Ramos (cell line): Measurements from ENCODE around the gene COL5A2.

Experiments used
- in situ Hi-C: fragments of 300-500 bp; cut with MboI; formaldehyde crosslinking; loops from one replicate; pipeline ENCODE4 v1.14.3; 2022; ENCODE audit warnings: low sequenced_read_pairs; ENCODE audit not compliant: unreplicated experiment

COL5A2 gene

DNA sequence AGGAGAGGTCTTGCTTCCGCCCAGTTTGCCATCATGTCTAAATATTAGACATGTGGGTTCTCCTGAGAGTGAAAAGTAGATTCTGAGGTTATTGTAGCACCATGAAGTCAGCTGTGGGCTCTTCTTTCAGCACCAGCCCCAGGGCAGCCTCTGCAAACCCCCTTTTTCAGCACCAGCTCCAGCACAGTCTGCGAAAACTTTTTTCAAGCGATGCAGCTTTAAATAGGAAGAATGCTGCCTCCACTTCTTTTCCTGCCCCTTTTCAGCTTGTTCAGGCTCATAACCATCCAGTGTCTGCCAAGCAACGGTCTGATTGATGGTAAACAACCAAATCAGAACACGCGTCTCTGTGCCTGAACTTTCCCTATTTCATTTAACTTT is at the start of gene COL5A2:
Gene COL5A2 (minus strand): TSS at position 192 of the 381 bp plus-strand sequence. CDS start 157 bp downstream, at position 35.
- in situ Hi-C loops: no loop called here

DNA sequence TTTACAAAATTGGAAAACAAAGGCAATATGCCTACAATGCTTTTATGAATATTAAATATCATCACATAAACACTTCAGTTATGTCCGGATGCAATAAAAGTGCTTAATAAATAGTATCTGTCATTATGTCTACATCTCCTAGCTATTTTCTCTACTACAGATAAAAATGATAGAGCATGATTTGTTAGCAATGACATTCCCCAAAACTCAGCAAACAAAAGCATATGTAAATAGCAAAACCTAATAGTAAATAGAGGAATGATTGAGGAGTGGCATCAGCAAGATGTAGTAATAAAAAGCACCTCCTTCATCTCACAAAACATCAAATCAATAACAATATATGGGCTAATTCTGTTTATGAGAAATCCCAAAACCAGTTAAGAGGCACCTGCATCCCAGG is 46.5 kb upstream of the COL5A2 start:
- in situ Hi-C loops: no loop called here

DNA sequence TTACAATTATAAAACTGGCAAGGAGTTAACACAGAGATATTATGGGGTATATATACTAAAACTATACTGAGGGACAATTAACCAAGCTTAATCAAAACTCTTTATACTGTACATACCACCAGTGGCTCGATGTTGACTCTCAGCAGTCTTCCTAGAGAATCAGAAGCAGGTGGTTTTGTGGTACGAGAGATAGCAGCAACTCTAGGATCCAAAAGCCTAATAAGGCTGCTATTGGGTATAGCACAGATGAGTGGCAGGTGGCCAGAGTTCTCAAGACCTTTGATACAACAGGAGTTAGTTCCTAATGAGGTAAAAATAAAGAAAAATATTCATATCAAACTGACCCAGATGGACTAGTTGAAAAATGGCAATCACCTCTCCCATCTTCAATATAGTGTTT is 45.5 kb upstream of the COL5A2 start:
- in situ Hi-C loops: no loop called here

DNA sequence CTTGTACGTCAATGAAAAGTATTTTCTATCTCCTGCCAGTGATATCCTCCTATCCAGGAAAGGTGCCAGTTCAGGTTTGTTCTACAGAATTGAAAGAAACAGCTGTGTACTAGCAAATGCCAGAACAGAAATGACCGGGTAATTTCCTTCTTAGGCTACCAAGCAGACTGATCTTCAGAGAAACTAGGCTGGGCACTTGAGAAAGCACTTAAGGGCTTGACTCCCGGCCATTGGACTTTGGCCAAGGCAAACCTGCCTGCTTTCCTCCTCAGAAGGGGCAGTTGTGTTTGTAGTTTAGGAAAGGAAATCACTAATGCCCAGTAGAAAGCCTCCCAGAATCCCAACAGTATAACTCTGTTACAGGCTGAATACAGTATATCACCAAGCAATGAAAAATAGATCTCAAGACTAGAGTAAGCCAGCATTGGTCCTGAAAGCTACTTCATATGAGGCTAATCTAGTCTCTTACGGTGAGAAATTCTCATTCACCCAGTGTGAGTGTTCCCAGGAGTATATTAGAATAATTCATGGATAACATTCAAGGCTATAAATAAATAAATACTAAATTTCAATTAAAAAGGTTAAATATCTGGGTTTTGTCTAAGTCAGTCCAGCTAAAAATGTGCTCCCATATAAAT is 43.0 kb upstream of the COL5A2 start:
- in situ Hi-C loops: no loop called here

DNA sequence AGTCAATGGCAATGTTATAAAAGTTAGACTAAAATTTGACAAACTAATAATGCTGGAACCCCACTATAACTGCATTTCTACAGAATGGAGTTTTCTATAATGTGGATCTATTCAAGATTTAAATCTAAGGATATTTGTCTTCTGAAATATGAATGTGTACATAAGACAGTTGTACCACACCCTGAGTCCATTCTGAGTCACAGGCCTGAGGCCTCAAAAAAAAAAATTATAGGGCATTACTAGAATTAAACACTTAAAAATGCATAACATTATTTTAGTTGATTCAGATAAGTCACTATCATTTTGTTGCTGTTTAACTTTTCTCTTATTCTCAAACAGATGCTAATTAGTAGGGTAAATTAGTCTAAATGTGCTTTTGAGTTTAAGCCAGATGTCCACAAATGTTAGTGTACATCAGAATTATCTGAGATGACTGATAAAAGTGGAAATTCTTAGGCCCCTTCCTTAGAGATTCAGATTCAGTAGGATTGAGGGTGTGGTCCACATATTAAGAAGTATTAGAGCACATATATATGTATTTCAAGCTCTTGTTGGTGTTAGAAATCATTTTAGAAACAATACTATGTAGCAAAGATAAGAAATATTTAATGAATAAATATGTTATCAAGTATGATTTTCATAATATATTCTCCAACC is 42.4 kb upstream of the COL5A2 start:
- in situ Hi-C loops: no loop called here

DNA sequence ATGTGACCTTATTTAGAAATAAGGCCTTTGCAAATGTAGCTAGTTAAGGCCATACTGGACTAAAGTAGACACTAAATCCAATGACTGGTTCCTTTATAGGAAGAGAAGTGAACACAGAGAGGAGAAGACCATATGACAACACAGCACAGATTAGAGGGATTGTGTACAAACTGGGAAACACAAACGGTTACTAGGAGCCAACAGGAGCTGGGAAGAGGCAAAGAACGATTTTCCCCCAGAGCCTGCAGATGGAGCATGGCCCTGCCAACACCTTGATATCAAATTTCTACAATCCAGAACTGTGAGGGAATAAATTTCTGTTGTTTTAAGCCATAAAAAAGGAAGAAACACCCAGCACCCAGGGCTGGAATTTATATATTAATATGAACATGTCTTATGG is 38.7 kb upstream of the COL5A2 start:
- in situ Hi-C loops: no loop called here

DNA sequence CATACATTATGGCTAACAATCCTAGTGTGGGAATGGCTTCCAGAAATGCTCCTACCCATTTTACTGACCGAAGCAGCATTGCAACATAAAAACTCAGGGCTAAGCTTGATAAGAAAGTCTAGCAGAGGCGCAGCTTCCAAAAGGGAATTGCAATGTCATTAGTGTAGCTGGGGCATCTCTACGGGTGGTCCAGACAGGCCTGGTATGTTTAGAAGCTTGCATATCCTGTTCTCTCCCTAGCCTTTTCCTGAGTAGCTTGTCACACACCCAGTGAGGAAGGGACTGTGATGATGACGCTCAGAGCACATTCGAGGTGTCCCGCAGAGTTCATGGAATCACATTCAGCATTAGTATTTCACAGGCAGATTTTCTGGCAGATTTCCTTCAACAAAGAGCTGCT is 38.0 kb upstream of the COL5A2 start:
- in situ Hi-C loops: no loop called here

DNA sequence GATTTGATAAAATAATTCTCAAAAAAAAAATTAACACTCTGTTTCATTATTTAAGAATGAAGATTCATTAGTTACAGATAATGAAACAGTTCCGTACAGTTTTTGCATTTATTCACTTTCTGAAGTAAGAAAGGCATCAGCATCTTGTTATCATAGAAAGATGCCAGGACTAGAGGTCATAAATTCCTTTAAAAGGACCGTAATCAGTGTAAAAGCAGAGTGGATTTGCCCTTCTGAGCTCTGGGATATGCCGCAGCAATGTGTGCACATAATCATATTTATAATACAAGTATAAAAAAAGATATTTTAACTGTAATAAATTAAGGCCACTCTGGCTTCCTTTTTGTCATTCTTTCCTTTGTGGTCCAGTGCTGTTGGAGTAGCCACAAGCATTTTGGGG is 37.5 kb upstream of the COL5A2 start:
- in situ Hi-C loops: no loop called here

DNA sequence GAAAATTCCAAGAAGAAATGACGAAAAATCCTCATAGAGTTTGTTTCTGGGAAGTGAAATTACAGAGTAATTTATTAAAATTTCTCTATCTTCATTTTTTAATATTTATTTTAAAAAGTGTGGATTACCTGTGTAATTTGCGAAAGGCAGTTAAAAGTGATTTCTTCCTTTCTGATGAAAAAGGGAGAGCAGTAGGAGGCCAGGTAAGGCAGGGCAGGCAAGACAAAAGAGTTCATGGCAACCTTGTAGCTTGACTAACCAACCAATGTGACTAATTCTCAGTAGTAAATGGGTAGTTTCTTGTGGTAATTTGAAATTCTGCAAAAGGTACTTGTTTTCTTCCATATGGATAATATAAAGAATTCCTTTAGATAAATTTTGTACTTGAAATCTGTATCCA is 34.9 kb upstream of the COL5A2 start:
- in situ Hi-C loops: no loop called here

DNA sequence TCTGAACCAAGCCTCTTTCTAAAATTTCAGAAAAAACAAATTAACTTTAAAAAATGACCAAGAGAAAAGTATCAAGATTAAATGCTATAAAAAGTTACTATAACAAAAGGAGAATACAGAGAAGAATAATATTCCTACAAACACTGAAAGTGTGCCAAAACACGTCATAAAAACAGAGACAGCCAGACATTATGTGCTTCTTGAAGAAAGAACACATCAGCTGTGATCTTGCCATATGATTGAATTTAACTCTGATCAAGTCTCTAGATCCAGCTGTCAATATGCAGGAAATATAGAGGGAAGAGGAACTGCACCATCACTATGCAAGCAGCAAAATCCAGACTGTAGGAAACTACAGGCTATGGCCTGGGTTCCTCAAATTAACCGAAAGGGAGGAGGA is 33.7 kb upstream of the COL5A2 start:
- in situ Hi-C loops: no loop called here

DNA sequence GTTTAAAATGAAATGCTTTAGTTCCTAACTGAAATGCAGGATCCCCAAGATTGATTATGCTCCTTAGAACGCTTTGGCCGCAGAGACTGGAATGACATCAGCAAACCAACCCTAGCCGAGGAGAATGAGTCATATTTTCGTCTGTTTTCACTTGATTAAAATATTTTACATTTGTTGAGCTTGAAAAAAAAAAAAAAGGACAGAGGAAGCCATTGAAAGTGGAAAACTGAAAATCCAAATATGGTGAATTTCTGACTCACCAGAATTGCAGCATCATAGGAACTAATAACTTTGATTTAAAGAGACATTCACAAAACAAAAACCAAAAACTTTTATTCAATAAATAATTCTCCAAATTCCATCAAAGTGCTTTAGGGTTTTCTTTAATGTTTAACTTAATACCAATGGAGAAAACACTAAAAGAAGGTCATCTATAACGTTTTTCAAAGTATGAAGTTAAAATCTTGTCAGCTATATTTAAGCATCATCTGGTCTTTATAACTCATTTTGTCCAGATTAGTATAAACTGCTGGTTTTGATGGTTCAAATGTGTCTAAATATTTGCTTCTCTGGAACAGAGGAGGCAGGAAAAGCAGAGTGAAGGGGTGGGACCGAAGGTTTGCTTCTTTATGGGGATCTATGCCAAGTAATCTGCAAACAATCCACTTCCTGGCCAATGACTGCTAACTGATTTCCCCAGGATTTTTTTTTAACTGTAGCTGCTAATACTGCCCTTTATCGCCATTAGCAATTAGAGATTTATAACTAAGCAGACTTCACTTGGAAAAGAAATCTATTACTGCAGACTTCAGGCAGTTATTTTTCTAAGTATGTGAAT is 30.9 kb upstream of the COL5A2 start:
- in situ Hi-C loops: no loop called here

DNA sequence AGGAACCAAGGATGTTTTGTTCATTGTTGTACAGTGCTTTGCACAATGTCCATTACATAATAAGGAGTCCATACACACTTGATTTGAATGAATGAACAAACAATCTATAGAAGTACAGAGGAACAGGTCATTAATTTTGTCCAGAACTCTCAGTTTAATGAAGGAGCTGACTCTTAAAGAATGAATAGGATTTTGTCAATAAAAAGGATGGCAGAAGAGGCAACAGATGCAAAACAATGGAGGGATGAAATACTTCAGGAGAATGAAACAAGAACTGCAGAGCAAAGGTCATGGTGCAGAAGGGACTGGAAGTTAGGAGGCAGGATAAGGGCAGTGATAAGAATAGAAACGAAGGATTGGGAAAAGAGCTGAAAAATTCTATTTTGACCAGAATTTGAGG is 28.7 kb upstream of the COL5A2 start:
- in situ Hi-C loops: no loop called here

DNA sequence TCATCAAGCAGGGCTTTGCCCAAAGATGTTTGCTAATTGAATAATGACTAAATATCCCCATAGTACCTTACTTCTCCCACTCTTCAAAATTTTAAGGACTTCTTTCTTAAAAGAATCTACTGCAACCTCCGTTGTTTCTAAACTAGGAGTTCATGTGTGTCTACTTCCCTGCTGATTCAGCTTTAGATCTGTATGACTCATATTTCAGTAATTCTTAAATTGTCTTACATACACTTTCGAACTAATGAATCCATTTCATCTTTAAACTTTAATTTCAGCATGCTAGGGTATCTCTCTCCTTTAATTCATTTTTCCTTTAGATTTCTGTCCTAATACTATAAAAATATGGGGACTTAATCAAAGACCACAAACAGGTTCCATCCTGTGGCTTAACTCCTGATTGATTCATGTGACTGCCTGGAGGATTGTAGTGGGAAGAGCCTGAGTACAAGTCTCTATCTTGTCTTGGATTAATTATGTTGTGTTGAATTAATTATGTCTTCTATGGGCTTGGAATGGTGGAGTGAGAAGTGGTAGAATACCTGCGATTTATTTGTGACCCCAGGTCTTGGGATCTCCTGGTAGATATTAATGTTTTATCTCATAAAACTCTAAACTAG is 24.9 kb upstream of the COL5A2 start:
- in situ Hi-C loops: no loop called here

DNA sequence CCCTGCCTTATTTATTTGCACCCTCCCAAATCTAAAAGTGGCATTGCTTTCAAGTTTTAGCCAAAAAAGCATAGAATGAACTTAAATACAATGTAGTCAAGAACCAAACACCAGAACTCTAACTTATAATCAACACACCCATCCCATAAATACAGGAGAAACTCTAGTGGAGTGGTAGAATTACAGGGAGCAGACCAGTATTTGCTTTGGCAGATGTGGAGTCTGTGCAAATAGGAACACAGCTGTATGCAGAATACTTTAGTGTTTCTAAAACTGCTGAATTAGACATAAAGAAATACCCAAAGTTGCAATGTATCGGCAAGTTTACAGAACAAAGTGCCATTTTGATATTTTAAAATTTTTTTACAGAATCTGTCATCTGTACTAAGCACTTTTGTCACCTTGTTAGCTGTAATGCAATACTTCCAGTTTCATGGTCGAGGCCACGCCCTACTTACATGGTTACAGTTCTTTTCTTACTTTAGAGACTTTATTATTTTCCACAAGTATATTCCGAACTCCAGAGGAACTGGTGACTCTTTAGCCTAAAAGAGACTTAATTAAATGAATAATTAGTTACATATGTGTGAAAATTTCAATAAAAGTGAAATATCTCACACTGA is 23.7 kb upstream of the COL5A2 start:
- in situ Hi-C loops: no loop called here

DNA sequence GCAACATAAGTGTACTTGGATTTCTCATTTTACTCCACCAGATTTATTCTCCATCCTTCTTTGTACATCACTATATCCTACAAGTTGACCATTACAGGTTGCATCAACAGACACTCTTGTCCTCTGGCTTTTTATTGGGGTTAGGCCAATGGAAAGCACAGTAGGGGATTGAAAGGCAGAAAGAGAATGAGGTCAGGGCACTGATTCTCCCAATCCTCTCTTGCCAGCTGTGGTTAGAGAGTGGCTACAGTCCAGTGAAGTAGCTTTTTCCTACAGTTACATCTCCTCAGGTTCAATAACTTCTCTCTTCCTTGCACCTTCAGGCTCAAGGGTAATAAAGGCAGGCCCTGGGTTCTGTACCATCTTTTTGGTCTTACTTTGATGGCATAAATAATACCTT is 20.2 kb upstream of the COL5A2 start:
- in situ Hi-C loops: no loop called here

DNA sequence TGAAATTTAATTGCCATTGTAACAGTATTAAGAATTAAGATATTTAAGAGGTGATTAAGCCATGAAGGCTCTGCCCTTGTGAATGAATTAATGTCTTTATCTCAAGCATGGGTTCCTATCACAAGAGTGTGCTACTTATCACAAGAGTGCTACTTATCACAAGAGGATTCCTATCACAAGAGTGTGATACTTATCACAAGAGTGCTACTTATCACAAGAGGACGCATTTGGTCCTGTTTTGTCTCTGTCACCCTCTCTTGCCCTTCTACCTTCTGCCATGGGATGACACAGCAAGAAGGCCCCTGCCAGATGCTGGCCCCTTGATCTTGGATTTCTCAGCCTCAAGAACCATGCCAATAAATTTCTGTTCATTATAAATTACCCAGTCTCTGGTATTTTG is 13.2 kb upstream of the COL5A2 start:
- in situ Hi-C loops: no loop called here

DNA sequence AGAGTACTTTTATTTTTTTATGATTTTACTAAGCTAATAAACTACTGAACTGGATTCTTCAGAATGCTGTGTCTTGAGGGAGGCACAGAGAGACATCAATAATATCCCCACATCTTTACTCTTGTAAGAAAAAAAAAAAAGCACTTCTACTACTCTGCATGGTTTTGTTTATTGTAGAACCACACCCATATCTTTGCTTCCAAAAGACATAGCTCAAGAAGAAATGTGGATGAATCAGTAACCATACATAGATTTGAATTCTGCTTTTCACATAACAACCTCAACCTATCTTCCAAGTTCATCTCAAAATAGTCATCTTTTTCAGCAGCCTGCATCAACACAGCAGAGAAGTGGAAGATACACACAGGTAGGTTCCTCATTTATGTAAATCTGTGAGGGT is 12.2 kb upstream of the COL5A2 start:
- in situ Hi-C loops: no loop called here

DNA sequence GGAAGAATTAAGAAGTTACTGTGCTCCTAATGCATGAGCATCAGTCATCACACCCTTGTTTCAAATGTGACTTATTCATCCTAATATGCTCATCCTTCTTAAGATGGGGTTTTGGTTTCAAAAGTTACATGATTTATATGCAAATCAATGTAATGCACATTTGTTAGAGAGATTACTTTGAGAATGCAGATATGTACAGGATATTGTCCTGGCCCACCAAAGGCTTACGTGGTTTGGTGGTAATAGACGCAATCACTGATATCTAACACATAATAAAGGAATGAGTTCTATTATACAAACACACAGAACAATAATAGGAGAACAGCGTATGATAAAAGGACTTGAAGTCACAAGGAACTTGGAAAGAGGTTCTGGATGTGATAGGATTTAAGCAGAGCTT is 11.1 kb upstream of the COL5A2 start:
- in situ Hi-C loops: no loop called here

DNA sequence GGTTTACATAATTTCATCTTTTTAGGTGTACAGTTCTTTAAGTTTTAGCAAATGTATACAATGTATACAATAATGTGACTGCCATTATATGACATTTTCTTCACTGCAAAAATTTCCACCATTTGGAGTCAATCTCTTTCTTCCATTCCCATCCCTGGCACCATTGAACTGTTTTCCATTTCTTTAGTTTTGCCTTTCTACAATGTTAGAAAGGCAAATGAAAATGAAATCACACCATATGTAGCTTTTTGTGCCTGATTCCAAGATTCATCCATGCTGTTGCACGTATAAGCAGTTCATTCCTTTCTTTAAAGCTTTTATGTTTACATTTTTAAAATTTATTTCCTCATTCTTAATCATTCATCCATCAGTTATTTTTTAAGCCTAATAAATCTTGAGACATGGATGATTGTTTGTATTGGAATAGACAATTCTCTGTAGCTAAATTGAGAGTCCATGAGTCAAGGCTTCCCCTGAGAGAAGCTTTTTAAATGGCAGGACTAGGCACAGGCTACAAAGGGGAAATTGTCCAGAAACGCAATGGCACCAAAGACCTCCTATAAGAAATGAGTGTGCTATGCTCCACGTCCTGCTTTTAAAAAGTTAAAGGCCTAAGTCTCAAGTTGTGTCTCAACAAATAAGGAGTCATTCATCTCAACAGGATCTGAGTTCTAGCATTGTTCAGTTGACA is 8.7 kb upstream of the COL5A2 start:
- in situ Hi-C loops: no loop called here

DNA sequence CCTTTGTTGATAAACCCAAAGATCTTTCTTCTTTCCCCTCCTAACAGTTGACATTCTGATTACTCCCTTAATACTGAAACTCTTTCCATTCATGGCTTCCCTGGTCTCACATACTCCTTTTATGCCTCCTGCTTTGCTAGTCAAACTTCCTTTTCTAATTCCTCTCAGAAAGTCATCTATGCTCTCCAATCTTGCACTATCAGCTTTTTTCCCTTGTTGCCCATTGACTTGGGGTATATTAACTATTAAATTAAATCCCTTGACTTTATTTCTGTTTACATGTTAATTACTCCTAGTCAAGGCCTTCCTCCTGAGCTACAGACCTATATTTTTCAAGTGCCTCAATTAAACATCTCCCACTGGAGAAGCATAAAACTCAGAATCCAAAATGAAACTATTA is 3.6 kb upstream of the COL5A2 start:
- in situ Hi-C loops: no loop called here
